NB4 (cell line): Measurements from ENCODE around the gene AGO4.

Source experiments
- DNase-seq: peaks from one replicate; pipeline ENCODE4 v3.0.0; 2010; ENCODE audit warnings: low read depth
- H3K4me3 ChIP-seq: one replicate; pipeline ENCODE4 v1.5.1; 2011; ENCODE audit warnings: mild to moderate bottlenecking, low read depth, low read length, moderate library complexity
- CTCF ChIP-seq: IDR thresholded peaks from one replicate; pipeline ENCODE4 v1.5.1; 2012; ENCODE audit warnings: low read depth, low read length
- MAX ChIP-seq: IDR thresholded peaks from 2 replicates; pipeline ENCODE4 v1.6.1; 2011; ENCODE audit warnings: low read depth, low read length
- MYC ChIP-seq: IDR thresholded peaks from 2 replicates; pipeline ENCODE4 v1.6.1; 2011; ENCODE audit warnings: low read depth, low read length
- POLR2A ChIP-seq: IDR thresholded peaks from 2 replicates; pipeline ENCODE4 v1.6.1; 2011; ENCODE audit warnings: mild to moderate bottlenecking; ENCODE audit not compliant: insufficient read length; ENCODE audit errors: extremely low read depth

AGO4 gene

GRCh38 chr1:35894656-35895055 is 86.8 kb downstream of the AGO4 start:
- DNase-seq = no peak
- TF ChIP-seq POLR2A = no peak
- TF ChIP-seq CTCF = no peak
- TF ChIP-seq MAX = no peak
- no peak for TF ChIP-seq MYC

DNA sequence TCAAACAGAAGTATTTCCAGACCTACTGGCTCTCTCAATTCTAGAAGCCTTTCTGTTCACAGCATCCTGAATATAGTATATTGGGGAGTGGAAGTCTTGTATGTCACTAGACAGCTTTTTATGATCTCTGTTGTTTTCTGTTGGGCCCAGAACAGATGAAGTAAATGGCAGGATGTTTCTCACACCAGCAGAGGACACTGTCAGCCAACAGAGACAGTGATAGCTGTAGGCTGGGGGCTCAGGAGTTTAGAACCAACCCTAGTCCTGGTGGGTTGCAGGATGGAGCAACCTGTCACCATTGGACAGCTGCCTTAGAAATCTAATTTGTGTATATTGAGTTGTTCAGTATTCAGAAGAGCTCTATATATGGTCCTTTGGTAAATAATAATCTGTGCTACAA is 92.1 kb downstream of the AGO4 start:
- DNase-seq = no peak
- no peak for TF ChIP-seq MYC
- no peak for TF ChIP-seq MAX
- TF ChIP-seq CTCF = no peak
- no peak for TF ChIP-seq POLR2A
- no peak overlapping the region for H3K4me3 ChIP-seq

More at GRCh38 chr1:35894656-35895055, 86.8 kb downstream of the AGO4 start:
- no peak overlapping the region for H3K4me3 ChIP-seq

DNA sequence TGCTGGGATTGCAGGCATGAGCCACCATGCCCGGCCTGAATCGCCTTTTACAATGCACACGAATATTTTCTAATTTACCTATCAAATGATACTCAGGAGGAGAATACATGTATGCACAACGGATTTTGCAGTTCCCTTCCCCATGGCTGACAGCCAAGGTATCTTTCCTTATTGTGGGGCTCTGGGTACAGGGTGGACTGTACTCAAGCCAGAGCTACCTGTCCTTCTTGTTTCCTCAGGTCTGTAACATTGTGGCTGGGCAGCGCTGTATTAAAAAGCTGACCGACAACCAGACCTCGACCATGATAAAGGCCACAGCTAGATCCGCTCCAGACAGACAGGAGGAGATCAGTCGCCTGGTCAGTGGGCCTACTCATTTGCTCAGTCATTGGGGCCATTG is 93.4 kb downstream of the AGO4 start:
- H3K4me3 ChIP-seq = no peak overlapping the region
- DNase-seq = no peak
- no peak for TF ChIP-seq CTCF
- no peak for TF ChIP-seq MYC
- TF ChIP-seq POLR2A = no peak
- no peak for TF ChIP-seq MAX

DNA sequence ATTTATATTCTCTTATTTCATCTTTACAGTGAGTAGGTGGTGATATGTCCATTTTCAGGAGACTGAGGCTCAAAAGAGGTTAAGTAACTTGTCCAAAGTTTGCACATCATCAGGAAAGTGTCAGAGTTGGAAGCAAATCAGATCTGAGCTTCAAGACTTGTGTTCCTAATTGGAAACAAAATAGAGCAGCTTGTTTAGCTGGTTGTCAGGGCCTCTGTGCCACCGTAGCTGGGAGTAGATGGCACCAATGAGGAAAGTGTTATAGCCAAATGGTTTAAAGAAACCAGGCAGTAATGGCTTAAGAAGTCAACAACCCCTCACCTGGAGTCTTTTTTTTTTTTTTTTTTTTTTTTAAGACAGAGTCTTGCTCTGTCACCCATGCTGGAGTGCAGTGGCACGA is 94.9 kb downstream of the AGO4 start:
- TF ChIP-seq CTCF = no peak
- no peak for TF ChIP-seq POLR2A
- TF ChIP-seq MAX = no peak
- no peak for TF ChIP-seq MYC
- H3K4me3 ChIP-seq = no peak overlapping the region
- no peak for DNase-seq
